GM19463 (cell line): ENCODE results near the gene PAPSS2.
A peak's percentile ranks its signal among the peaks of the same experiment; 100 is the strongest.
"Not testable (repeated sequence)": the region's sequence is repeated elsewhere in the genome, so short reads cannot be mapped to it uniquely, and the experiment has no call there.

Experiments used
- ATAC-seq: cut with Tn5 transposase; IDR thresholded peaks from one replicate; pipeline ENCODE4 v1.9.1; 2021; ENCODE audit warnings: mild to moderate bottlenecking, moderate library complexity; ENCODE audit not compliant: unreplicated experiment

PAPSS2 gene

DNA sequence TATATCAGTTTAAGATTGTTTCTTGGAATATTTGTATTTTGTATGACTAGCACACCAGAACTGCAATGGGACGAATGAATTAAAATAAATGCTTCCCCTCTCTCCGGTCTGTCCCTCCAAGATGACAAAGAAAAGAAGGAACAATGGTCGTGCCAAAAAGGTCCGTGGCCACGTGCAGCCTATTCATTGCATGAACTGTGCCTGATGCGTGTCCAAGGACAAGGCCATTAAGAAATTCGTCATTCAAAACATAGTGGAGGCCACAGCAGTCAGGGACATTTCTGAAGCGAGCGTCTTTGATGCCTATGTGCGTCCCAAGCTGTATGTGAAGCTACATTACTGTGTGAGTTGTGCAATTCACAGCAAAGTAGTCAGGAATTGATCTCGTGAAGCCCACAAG is 17.2 kb upstream of the PAPSS2 start:
- no peak for ATAC-seq

DNA sequence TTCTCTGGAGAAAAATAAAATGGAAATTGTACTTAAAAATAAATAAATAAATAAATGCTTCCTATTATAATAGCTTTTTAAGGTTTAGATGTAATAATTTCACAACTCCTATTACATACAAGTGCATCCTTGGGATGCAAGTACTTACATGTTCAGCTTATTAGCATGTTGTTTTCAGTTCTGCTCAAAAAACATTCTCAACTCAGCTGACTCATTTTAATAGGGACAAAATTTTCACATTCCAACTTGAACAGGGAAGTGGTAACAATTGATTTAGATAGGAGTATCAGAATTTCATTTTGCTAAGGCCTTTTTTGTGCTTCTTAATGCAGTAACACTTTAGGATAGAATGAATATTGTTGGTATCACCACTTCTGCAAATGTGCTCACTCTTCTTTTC is 16.7 kb upstream of the PAPSS2 start:
- no peak for ATAC-seq

DNA sequence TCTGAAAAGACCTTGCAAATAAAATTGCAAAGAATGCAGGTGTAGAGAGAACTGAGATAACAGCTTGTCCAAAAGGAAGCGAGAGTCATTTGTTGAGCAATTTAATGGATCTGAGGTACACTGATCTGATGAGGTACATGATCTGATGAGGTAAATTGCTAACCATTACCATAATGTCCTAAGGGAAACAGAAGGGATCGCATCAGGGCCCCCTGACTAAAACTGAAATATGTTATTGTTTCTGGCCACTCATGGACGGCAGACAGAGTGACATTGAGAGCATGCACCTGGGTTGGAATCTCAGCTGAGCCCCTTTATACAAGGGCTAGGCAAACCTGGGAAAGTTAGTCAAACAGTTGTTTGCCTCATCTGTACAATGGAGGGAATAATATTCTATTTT is 15.8 kb upstream of the PAPSS2 start:
- no peak for ATAC-seq

DNA sequence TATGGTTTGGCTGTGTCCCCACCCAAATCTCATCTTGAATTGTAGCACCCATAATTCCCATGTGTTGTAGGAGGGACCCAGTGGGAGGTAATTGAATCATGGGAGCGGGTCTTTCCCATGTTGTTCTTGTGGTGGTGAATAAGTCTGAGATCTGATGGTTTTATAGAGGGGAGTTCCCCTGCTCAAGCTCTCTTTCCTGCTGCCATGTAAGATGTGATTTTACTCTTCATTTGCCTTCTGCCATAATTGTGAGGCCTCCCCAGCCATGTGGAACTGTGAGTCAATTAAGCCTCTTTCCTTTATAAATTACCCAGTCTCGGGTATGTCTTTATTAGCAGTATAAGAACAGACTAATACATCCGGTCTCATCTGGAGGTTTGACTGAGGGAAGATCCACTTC is 15.2 kb upstream of the PAPSS2 start:
- ATAC-seq, result not testable (repeated sequence)

DNA sequence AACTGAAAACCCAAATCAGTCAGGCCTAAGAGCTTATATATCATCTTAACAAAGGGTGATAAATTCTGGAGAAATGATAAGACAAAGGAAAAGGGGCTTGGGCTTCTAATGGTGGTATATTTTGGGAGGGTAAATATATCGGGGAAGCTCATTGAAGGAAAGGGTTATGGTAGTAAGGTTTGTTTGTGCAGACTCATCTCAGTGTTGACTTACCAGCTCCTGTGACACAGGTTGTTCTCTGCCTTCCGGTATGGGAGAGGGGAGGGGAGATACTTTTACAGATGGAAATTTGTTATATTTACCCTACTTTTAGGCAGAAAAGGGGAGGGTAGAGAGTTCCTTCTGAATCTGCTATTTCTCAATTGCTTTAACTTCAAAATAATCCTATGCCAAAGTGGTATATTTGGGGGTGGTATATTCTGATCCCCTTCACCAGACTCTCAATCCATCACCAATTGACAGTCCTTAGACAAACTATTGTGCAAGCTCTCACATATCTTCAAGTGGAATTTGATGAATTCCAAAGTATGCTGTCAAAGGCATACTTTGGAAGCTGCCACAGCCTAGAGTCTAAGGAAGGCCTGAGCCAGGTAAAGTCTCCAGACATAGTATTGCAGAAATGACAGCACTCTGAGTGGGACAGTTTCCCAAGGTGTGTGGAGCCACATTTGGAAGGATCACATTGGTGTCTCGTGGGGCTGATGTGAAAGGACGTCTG is 13.3 kb upstream of the PAPSS2 start:
- ATAC-seq, result no peak

DNA sequence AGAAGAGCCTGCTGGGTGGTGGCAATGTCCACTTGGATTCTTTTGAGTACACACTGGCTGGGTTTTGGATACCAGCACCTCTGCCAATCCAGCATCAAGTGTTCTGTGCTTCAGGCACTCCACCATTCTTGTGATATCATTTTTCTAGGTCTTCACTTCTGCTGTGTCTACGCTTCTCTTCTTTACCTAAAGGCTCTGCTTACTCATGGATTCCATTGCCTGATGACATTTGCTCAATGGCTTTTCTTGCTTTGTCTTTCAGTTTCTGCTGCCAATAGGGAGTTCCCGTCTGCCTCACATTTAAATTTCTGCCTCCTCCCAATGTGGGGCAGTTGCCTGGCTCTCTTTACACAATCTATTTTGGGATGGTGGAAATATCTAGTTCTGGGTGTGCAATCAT is 12.7 kb upstream of the PAPSS2 start:
- ATAC-seq, result no peak

DNA sequence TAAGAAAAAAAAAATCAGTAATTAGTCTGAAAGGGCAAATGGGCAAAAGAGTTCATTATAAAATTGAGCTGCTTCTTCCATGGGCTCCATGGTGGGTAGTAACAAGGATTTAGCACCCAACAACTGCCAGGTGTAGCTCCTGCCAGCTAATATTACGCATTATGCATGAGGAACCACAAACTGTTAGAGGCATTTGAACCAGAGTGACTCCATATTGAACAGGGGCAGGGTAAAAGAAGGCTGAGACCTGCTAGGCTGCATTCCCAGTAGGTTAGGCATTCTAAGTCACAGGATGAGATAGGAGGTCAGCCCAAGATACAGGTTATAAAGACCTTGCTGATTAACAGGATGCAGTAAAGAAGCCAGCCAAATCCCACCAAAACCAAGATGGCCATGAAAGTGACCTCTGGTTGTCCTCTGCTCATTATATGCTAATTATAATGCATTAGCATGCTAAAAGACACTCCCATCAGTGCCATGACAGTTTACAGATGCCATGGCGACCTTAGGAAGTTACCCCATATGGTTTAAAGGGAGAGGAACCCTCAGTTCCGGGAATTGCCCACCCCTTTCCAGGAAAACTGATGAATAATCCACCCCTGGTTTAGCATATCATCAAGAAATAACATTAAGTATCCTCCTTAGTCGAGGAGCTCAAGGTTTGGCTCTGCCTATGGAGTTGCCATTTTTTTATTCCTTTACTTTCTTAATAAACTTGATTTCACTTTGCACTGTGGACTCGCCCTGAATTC is 8.7 kb upstream of the PAPSS2 start:
- no peak for ATAC-seq

DNA sequence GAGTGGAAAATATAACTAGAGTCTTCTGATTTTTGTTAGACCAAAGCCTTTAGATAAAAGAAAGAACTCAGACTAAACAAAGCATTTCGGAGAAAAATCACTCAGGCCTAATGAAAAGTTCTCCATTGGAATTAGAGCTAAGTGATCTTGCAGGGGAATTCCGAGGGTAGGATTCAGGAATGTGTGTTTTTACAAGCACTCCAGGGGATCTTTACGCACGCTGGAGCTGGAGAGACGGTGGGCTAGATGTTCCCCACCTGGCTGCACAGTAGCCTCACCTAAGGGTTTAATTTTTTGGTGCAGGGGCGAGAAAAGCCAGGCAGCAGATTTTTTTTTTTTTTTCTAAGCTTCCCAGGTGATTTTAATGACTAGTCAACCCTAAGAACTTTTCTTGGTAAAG is 7.9 kb upstream of the PAPSS2 start:
- no peak for ATAC-seq

DNA sequence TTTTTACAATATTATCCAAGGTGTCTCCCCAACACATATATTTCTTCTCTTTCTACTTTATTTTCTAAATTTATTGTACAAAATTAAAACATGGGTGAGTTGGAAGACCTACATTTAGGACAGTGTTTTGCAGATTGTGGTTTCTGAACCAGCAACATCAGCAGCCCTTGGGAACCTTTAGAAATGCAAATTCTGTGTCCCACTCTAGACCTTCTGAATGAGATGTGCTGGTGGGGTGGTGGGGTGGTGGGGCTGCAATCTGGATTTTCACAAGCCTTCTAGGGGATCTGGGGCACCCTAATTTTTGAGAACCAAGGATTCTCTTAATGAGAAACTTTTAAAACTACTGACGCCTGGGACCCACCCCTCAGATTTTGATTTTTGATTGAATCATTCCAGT is 7.4 kb upstream of the PAPSS2 start:
- no peak for ATAC-seq

DNA sequence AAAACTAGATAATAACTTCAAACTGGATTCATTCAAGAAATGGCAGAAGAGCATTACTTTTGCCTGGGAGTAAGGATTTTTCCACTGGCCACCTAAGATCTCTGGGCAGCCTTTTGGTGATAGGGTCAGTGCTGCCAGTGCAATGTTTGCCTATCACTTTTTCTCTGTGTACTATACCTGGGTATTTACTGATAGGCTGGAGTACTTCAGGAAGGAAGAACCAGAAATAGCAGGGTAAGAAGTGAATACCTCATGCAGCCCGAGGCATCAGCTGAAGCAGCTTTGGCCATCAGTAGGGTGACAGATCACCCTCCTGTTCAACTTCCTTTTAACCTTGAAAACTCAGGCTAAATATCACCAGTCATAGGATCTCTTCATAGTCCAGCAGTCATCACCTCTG is 5.5 kb upstream of the PAPSS2 start:
- ATAC-seq, result no peak

DNA sequence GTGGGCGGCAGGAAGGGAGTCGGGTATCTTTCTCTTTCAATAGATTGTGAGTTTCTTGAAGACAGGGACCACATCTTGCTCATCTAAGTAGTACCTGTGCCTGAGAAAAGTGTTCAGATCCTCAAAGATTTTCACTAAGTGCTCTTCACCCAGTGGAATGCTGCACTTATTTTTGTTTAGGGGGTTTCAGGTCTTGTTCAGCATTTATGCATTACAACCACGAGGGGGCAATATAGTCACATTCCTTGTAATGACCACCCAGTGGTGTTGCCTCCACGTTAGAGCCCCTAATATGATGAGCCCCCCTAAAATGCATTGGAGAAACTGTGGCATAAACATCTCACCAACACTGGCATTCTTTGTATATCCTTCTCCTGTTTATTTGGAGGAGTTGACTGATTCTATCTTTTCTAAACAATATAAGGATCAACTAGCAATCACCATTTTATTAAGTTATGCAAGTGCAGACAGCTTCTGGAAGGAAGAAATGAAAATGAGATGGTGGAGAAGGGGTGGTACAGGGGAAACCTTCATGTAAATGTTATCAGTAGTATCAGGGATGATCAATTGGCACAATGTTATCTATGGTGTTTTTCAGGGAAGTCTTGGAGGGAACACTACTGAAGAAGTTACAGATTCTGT is 3.1 kb upstream of the PAPSS2 start:
- no peak for ATAC-seq

DNA sequence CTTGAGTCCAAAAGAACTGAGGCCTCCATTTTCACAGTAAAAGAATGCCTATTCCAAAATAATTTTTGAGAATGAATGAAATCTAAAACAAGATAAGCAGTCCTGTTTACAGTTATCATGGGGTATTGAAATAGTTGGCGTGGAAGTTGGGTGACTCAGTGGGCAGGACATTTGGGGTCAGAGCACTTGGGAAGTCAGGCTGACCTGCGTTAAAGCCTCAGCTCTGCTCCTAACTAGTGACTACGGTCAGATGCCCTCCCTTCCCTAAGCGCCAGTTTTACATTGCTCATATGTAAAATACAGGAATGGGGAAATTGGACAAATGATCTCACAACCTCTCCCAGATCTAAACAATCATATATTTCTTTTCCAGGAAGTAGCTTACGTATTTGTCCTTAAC is 2.3 kb upstream of the PAPSS2 start:
- no peak for ATAC-seq

DNA sequence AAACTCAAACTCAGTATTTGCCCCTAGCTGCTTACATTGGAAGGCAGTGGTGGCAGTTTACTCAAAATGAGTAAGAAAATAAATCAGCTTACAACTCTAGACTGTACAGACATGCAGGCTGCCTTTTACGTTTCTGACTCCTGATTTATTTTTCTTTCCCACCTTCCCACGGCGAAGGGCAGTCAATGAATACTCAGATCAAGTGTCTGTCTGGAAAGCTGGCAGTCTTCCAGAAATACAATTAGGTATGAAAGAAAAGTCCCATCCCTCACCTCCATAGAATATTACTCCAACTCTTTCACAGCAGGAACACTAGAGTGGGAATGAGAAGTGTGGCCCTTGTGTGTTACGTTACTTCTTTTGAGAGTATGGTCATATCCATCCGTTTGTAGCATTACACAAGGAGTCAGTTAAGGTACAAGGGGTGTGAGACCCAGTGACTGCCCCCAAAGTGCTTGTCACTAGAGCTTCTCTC is 1.3 kb upstream of the PAPSS2 start:
- no peak for ATAC-seq

DNA sequence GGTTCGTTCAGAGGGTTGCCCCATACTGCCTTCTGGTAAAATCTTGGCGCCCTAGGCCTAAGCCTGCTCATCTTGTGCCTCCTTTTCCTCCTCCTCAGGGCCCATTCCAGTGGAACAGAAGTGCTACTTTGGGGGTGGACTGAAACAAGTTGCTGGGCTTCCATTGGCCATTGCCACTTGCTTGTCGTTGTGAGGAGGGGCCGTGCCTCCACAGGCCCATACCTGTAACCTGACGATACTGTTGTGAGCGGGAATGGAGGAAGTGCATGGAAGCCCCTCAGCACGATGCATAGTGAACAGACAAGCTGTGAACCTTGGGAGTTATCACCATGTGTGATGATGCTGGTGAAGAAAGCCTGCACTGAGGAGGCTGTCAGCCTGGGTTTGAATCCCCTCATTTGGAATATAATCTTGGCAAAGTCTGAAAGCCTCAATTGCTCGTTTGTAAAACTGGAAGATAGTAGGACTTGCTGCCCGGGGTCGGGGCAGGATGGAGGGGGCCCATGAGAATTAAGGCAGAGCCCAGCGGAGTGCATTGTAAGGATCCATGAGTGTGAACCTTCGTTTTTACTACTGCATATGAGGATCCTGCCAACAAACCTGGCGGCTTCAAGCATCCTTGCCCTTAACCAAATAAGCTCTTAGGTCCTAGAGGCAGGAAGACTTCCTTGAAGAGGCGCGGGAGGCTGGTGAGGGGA is 671 bp upstream of the PAPSS2 start:
- peak; percentile 4 for ATAC-seq

DNA sequence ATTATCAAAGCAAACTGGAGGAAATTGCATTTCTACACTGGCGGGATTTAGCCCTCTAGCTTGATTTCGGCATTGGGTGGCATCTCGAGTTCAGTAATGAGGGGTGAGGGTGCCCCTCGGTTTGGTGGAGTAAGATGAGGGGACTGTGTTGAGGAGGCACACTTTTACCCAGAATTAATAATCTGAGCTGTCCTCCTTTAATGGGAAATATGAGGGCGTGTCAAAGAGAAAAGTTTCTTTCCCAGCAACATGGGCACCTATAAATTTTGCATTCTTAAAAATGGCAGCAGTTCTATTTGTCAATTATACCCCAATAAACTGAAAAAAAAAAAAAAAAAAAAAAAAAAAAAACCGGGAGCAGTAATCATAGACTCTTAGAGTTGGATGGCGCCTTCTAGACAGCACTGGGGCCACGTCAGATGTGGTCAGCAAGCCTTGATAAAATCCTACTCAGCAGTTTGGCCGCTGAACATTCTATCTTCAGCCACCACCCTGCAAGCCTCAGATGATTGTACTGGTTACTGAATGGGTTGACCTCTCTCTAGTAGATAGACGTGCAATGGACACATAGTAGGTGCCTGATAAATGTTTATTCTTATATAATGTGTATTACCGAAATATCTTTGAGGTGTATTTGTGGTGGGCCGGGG is 931 bp downstream of the PAPSS2 start:
- no peak for ATAC-seq

DNA sequence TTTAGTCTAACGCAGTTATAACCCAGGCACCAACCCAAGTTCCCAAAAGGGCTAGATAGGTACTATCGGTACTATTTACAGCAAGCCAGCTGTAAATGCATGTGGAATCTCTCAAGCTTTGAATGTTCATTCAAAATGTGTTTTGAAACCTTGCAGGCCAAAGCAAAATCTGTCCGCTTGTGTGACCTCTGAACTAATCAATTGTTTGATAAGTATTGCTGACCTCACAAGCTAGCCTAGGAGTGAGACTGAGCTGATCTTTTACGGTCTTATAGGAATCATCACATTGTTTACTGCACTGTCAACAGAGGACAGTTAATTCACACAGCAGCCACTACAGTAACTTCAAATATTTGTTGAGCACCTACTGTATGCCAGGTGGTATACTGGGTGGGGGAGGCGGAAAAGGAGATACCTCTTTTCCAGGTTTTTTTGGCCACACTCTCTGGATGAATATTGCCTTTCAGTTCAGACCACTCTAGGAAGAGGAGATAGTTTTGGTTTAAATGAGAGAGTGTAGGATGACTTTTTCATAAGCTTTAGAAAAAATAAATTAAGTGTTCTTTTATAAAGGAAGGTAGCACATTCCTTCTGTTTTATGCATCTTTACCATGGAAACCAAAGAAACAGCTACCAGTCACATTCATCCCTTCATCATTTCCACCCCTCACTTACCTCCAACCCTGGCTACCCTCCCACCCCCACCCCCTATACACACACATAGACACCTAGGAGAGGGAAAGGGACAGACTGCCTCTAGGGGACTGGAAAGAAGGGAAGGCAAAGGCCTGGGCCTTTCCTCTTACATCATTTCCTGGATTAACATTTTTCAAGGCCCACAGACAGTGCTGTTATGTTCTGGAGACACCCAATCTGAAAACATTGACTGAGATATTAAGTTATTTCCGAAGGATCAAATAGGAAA is 2.4 kb downstream of the PAPSS2 start:
- ATAC-seq, result no peak

DNA sequence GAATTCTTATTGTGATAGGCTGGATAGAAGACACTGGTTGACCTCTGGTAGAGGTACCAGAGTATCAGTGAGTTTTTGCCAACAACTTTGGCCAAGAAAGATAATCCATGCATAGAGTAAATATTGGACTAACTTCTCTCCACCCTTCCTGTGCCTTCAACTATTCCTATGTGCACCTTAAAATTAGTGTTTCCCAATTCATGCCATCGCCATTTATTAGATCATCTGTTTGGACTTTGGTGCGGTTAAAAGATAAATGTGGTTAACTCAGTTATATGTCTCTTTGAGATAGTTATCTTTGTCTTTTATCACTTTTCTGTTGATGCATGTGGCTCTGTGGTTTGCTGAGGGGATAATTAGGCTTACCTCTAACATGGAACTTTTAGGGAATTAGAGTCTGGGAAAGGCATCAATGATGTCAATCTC is 4.6 kb downstream of the PAPSS2 start:
- ATAC-seq, result no peak

DNA sequence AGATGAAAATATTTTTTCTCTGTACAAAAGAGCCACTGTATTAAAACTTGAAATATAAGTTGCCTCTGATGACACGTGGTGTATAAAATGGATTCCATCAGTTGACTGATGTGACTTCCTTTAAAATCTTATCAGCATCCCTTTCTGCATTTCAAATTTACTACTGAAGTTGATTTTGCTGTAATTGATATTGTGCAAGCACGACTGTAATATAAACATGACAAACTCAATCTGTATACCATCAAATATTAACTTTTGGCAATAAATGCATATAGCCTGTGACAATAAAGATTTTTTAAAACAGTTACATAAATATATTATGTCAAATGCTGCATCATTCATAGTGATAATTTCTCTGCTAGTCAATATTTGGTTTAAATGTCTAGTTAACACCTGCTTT is 7.8 kb downstream of the PAPSS2 start:
- no peak for ATAC-seq

DNA sequence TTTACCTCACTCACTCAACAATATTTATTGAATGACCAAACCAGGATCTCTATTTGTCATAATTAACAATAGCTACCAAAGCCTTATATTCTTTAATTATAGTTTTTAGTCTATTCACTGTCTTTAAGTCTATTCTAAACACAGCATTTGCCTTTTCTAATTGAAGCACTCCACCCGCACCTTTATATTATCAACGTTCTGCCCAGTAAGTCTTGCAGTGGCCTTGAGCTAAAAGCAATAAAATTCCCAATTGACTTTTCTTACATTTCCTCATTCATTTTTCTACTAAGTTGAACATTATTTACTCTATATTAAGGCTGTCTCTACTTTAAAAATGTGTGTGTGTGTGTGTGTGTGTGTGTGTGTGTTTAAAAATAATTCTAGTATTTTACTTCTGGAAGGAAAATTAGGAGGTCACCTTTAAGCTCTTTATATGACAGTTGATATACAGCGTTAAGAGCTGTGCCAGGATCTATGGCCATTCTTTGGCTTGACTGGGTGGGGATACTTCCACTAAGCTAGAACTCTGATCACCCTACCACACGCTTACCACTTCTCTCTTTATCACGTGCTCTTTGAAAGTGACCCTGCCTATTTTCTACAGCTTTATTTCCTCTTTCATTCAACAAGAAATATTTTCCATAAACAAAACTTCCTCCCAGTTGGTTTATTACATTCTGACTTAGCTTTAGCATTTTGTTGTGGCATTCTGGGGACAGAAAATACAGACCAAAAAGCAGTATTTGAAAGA is 8.8 kb downstream of the PAPSS2 start:
- no peak for ATAC-seq
